ENCODE measurements around the gene STIM1.
"Not testable (repeated sequence)": the region's sequence is repeated elsewhere in the genome, so short reads cannot be mapped to it uniquely, and the experiment has no call there.

Gene STIM1

DNA sequence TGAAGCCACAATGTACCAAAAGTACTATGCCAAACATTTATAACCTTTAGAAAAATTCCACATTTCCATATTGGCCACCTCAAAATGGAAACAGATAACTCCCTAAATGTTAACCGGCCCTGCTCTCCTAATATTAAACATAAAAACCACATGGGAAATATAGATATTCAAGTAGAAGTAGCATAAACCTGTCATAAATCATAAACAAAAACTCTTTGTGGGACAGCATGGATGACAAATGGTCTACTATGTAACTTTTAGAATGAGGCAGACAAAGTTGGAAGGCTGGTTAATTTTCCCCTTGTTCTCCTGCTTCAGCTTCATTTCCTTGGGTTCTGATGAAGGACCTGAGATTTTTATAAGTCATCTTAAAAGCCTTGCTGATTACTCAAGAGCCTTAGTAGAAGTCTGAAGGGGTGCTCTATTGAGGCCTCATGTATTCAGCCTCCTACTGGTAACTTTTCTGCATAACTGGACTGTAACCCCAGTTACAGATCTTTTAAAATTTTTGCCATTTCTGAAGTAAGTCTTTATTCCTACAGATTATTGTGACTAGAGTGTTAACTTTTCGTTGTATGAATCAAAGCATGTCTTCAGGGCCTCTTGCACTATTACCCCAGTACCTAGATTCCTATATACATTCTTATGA lies 116.4 kb downstream of the STIM1 start:
- no peak for DNase-seq (ENCODE audit: extremely low read depth in 1 of 2, low read depth in 1 of 2)

DNA sequence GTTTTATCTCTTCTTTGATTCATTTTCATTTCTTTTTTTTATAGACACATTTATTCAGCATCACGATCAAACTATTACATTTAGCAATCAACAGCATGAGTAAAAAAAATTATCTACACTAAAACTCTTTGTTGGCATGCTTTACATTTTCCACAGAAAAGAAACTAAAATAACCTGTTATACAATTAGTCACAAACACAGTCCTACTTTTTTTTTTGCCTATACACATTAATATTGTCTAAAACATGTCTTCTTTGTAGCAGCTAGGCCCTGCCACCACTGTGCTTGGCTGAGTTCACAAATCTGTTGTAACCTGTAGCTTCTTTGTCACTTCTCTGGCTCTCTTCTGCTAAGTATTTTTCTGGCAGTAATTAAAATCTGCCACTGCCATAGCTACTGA lies 117.0 kb downstream of the STIM1 start:
- no peak for DNase-seq (ENCODE audit: extremely low read depth in 1 of 2, low read depth in 1 of 2)

DNA sequence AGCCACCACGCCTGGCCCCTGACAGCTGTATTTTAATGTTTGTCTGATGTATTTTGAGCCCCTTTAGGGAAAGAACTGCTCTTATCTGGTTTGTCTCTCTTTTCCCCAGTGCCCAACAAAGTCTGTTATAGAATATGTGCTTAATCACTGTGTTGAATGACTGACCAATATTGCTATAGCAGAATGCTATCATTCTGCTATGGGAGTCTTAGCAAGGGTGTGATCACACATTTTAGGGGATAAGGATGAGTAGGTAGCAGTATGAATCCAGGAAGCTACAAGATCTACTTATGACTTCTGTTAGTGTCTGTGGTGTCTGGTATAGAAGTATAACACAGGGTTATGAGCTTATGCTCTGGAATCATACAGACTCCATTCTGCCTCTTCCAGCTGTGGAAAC lies 121.6 kb downstream of the STIM1 start:
- DNase-seq (ENCODE audit: extremely low read depth in 1 of 2, low read depth in 1 of 2) = no peak

DNA sequence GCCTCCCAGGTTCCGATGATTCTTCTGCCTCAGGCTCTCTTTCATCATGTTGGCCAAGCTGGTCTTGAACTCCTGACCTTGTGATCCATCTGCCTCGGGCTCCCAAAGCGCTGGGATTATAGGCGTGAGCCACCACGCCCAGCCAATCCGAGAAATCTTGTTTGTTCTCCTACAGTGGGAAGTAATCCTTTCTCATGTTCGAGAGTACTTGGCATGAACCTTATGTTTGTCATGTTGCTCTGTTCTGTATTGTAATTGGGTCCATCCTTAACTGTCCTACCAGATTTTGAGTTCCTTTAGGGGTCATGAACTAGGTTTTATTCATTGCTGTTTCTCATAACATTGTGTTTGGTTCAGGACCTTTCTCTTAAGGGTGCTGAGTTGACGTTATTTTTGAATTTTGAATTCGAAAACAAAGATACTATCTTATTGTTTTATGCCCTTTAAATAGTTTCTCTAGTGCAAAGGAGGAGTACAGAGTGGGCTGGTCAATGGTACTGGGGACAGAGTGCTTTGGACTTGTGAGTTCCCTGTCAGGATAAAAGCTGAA lies 125.7 kb downstream of the STIM1 start:
- no peak for DNase-seq (ENCODE audit: extremely low read depth in 1 of 2, low read depth in 1 of 2)

DNA sequence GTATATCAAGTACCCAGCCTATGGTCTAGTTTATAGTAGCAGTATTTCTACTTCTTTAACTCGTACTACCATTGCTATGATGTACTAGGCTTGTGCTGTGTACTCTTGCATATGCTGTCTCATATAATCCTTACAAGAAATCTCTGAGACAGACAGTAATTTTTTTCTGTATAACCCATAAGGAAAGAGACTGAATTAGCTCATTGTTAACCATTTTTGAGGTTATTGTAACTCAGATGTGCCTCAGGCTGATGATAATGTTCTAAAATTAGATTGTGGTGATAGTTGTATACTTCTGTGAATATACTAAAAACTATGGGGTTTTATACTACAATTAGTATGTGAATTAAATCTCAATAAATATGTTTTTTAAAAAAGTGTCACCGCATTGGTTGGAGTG lies 127.0 kb downstream of the STIM1 start:
- DNase-seq (ENCODE audit: extremely low read depth in 1 of 2, low read depth in 1 of 2) = no peak

DNA sequence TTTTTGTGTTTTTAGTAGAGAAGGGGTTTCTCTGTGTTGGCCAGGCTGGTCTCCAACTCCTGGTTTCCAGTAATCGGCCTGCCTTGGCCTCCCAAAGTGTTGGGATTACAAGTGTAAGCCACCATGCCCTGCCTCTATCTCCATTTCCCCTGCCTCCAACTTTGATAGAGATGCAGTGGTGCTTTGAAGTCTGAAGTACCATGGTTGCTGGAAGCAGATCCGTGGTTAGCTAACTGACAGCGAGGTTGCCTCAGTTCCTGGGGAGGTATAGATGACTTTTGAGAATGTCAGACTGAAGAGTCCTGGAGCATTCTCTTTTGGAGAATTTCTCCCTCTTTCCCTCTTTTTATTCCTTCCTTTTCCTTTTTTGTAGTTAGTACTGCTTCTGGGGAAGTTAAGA lies 127.6 kb downstream of the STIM1 start:
- no peak for DNase-seq (ENCODE audit: extremely low read depth in 1 of 2, low read depth in 1 of 2)

DNA sequence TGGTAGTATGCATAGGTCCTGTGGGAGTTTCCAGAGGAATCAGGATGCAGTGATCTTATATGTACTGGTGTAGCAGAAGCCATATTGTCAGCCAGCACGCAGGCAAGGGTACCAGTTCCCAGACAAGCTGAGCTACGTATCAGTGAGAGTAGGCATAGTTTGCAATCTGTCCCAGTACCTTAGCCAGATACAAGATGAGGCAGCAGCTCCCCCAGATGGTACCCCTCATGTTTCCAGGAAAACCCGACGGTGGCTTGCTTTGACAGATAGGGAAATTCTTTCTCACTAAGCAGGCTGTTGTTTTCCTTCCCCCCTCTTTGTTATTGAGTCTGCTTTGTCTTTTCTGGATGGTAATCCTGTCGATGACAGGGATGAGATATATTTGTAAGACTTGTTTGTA lies 129.4 kb downstream of the STIM1 start:
- DNase-seq (ENCODE audit: extremely low read depth in 1 of 2, low read depth in 1 of 2) = peak; percentile 6 to 20

DNA sequence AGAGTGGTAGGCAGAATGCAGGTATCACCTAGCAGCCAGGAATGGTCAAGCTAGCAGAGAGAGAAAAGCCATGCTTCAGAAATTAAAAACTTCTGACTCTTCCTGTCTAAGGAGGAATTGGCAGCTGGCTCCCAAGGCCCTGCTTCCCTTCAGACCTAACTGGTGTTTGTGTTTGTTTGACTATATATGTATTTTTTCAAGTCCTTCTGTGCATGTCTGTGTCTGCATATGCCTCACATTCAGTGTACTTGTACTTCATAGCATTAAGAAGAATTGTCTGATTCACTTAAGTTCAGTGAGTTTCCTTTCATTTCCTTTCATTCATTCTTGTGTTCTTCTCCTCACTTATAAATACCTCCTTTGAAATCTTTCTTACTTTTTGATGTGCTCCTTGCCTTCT lies 130.2 kb downstream of the STIM1 start:
- no peak for DNase-seq (ENCODE audit: extremely low read depth in 1 of 2, low read depth in 1 of 2)

DNA sequence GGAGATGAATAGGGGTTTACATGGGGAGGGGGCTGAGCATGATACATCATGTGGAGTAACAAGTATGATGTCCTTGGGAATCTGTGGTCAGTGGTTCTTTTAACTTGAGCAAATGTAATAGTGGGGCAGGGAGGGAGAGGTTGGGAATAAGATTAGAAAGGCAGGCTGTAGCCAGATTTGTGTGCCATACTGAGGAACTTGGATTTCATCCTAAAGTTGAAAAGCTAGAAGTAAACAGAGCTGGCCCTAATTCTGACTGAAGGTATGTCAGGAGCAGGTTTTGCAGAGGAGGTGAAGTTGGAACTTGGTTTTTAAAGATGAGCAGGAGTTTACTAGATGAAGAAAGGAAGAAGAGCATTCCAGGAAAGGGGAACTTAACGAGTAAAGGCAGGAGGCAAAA lies 130.8 kb downstream of the STIM1 start:
- no peak for DNase-seq (ENCODE audit: extremely low read depth in 1 of 2, low read depth in 1 of 2)

DNA sequence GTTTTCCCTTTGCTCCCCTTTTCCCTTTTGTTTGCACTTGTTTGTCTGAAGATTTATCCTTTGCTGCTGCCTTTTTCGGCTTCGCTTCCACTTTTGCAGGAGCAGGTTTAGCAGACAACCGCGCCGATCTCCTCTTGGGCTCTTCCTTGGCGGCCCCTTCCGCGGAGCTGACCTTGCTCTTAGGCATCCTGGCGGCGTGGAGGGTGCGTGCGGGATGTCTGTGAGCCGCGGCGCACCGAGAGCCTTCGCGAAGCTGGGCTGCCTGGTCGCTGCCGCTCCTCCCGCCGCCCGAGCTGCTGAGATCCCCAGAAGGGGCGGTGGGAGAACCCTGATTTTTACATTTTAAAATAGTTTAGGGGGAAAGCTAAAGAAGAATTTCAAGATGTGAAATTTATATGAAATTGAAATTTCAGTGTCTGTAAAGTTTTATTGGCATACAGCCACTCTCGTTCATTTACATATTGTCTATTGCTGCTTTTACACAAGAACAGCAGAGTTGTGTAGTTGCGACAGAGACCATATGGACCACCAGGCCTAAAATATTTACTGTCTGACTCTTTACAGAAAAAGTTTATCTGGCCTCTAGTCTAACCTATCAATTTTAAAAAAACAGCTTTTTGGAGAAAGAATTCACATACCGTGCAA lies 133.9 kb downstream of the STIM1 start:
- no peak for DNase-seq (ENCODE audit: extremely low read depth in 1 of 2, low read depth in 1 of 2)

DNA sequence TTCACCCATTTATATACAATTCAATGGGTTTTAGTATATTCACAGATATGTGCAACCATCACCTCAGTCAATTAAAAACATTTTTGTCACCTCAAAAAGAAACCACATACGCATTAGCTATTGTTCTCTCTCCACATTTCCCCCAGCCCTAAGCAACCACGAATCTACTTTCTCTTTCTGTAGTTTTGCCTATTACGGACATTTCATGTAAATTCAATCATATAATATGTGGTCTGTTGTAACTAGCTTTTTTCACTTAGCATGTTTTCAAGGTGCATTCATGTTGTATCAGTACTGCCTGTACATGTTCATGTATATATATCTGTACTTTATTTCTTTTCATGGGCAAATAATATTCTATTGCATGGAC lies 134.4 kb downstream of the STIM1 start:
- no peak for DNase-seq (ENCODE audit: extremely low read depth in 1 of 2, low read depth in 1 of 2)

DNA sequence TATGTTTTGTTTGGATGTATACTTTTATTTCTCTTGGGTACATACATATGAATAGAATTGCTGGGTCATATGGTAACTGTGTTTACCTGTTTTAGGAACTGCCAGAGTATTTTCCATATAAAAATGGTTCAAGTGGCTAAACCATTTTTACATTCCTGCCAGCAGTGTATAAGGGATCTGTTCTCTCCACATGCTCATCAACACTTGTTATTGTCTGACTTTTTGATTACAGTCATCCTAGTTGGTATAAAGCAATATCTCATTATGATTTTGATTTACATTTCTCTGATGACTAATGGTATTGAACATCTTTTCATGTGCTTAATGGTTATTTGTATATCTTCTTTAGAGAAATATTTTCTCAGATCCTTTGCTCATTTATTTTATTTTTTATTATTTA lies 134.9 kb downstream of the STIM1 start:
- no peak for DNase-seq (ENCODE audit: extremely low read depth in 1 of 2, low read depth in 1 of 2)

DNA sequence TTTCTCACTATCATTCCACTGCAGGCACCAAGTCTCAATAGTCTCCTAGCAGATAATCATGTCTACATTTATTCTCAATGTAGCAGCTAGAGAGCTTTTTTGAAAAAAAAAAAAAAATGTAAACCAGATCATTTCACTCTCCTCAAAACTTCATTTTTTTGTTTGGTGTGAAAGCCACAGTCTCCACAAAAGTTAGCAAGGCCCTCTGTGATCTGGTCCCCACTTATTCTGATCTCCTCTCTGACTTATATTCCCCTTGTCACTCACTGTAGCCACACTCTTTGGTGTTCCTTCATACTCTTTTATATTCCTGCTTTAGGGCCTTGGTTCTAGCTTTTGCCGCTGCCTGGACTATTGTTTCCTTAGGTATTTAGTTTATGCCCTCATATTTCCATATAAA lies 137.5 kb downstream of the STIM1 start:
- no peak for DNase-seq (ENCODE audit: extremely low read depth in 1 of 2, low read depth in 1 of 2)

DNA sequence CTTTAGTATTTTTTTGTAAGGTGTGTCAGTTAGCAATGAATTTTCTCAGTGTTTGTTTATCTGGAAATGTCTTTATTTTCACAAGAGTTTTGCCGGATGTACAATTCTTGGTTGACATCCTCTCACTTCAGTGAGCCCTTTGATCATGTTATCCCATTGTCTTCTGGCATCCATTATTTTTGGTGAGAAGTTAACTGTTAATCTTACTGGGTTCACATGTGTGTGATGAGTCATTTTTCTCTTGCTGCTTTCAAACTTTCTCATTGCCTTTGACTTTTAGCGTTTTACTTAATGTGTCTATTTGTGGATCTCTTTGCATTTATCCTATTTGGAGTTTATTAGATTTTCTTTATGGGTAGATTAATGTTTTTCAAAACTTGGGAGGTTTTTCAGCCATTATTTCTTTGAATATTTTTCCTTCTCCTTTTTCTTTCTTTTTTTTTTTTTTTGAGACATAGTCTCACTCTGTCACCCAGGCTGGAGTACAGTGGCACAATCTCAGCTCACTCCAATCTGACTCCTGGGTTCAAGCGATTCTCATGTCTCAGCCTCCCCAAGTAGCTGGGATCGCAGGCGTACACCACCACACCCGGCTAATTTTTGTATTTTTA lies 138.7 kb downstream of the STIM1 start:
- no peak for DNase-seq (ENCODE audit: extremely low read depth in 1 of 2, low read depth in 1 of 2)

DNA sequence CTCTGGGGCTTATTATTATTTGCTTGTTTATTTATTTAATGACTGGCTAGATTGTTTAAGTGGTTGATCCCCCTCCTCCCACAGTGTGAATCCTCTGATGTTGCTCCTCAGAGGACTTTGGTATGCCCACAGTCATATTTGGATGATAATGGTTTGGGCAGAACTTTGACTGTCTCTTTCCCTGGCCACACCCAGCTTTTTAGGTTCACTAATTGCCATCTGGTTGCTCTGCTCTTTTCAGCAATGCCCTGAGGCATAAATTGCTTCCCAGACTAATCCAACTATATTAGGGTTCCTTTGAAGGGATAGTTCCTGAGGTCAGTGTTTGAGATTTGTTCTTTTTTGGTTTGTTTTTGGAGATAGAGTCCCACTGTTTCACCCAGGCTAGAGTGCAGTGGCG lies 139.8 kb downstream of the STIM1 start:
- DNase-seq (ENCODE audit: extremely low read depth in 1 of 2, low read depth in 1 of 2) = no peak

DNA sequence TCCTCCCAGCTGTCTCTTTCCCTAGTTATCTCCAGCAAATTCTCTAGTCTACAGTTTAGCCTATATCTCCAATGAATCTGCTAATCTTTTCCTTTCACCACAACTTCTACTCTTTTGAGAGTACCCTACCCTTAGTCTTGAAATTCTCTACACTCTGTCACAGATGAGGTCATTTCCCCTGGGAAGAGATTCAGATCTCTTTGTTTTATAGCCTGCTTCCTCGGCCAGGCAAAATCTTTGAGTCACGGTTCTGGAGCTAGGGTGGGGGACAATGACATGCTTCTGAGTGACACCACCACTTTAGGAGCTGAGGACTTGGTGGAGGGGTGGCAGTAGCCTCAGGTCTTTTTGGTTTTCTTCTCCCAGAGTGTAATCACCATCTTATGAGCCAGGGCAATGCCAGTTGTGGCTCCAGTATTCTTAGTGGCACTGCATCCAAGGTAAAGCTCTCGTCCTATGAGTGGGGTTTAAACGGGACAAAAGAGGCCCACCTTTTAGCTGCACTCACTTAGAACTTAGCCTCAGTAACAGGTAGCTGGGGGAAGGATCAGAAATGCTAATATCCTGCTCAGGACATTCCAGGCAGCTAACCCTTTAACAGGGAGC lies 140.6 kb downstream of the STIM1 start:
- DNase-seq (ENCODE audit: extremely low read depth in 1 of 2, low read depth in 1 of 2) = no peak

DNA sequence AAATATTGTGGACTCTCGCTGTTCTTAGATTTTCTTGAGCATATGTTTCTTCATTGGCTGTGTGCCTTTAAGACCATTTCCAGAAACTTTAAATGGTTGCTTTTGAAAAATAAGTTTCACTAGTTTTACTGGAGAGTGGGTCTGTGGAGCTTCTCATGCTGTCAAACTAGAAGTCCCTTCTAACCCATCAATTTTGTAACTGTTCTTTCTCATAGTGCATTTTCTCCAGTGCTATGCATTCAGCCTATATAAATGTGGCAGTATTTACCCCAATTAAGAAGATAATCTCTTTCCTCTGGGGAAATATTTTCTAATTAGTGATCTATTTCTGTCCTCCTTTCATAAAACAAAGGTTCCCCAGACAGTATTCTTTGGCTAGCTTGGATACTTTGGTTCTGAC lies 141.2 kb downstream of the STIM1 start:
- no peak for DNase-seq (ENCODE audit: extremely low read depth in 1 of 2, low read depth in 1 of 2)

DNA sequence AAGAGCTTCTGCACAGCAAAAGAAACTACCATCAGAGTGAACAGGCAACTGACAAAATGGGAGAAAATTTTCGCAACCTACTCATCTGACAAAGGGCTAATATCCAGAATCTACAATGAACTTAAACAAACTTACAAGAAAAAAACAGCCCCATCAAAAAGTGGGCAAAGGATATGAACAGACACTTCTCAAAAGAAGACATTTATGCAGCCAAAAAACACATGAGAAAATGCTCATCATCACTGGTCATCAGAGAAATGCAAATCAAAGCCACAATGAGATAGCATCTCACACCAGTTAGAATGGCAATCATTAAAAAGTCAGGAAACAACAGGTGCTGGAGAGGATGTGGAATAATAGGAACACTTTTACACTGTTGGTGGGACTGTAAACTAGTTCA lies 149.3 kb downstream of the STIM1 start:
- not testable (repeated sequence) for DNase-seq (ENCODE audit: extremely low read depth in 1 of 2, low read depth in 1 of 2)

DNA sequence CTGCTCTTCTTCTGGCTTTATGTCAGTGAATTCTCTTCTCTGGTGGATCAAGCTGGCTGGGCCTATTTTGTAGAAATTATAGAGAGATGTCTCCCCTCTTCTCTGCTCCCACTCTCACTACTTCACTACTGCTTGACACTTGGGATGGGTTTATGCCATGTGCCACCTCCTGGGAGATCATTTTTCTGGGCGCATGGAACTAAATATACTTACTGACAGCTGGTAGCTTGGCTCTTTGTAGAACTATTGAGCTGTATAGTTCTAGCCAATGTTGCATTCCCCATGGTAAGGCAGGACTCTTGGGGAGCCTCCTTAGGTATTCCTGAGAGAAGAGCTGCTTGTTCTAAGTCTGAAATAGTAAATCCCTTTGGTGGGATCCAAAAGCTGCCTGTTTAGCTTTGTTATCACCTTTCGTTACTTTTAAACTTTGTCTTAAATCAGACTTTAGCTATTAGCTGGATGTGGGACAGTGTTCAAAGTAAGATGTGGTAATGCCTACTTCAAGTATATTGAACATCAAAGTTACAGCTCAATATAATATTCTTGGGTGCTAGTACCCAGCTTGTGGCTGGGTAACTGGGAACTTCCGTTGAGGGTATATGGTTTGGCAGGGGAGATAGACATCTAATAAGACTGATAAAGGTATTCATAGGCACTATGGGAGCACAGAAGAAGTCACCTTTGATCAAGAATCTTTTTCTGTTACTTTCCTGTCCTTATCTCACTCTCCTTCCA lies 151.6 kb downstream of the STIM1 start:
- DNase-seq (ENCODE audit: extremely low read depth in 1 of 2, low read depth in 1 of 2) = no peak

DNA sequence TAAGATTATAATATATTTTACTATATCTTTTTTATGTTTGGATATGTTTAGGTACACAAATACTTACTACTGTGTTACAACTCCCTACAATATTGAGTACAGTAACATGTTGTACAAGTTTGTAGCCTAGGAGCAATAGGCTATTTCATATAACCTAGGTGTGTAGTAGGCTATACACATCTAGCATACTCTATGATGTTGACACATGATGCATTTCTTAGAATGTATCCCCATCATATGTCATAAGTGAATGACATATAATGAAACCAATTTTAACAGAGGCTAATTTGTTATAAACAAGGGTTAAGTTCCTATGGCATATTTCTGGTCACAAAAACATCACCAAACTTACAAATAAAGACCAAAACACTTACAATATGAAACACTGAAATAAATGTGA lies 152.7 kb downstream of the STIM1 start:
- no peak for DNase-seq (ENCODE audit: extremely low read depth in 1 of 2, low read depth in 1 of 2)

DNA sequence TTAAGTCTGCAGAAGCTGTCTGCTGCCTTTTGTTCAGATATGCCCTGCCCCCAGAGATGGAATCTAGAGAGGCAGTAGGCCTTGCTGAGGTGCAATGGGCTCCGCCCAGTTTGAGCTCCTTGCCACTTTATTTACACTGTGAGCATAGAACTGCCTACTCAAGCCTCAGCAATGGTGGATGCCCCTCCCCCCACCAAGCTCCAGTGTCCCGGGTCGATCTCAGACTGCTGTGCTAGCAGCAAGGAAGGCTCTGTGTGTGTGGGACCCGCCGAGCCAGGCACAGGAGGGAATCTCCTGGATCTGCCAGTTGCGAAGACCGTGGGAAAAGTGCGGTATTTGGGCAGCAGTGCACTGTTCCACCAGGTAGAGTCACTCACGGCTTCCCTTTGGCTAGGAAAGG lies 161.1 kb downstream of the STIM1 start:
- not testable (repeated sequence) for DNase-seq (ENCODE audit: extremely low read depth in 1 of 2, low read depth in 1 of 2)

Data from activated CD8-positive, alpha-beta memory T cell treated with anti-CD3 and anti-CD28 coated beads for 1 hour (primary cell).